DLD1 (cell line): Measurements from ENCODE around the gene GYG2.

Experiments
- in situ Hi-C: cut with HindIII; loops from 2 replicates; pipeline ENCODE4 v1.10.0; 2017; ENCODE audit warnings: low sequenced_read_pairs

The GYG2 gene

GRCh38 chrX:2812161-2812907, 16.4 kb upstream of the GYG2 start:
- in situ Hi-C loops = loop anchor here (25.0 kb wide), 1 partner anchor 125 kb away; the partner anchor contains the start of gene CD99

- in situ Hi-C loops = loop anchor here (25.0 kb wide), 1 partner anchor 130 kb away; the partner anchor contains the start of gene CD99
Observed at GRCh38 chrX:2817036-2817435, 11.7 kb upstream of the GYG2 start.

GRCh38 chrX:2819345-2820135, 9.2 kb upstream of the GYG2 start:
- in situ Hi-C loops = loop anchor here (25.0 kb wide), 1 partner anchor 132 kb away; the partner anchor contains the start of gene CD99

GRCh38 chrX:2820136-2820771, 8.5 kb upstream of the GYG2 start:
- in situ Hi-C loops = loop anchor here (25.0 kb wide), 1 partner anchor 133 kb away; the partner anchor contains the start of gene CD99

- in situ Hi-C loops = loop anchor here (25.0 kb wide), 1 partner anchor 137 kb away; the partner anchor contains the start of gene CD99
Observed at GRCh38 chrX:2823795-2824386, 4.8 kb upstream of the GYG2 start.

- in situ Hi-C loops = loop anchor here (25.0 kb wide), 1 partner anchor 138 kb away; the partner anchor contains the start of gene CD99
Observed at GRCh38 chrX:2824886-2825285, 3.8 kb upstream of the GYG2 start.

- in situ Hi-C loops = no loop called here
Observed at GRCh38 chrX:2828959-2829411, 255 bp downstream of the GYG2 start.

- in situ Hi-C loops = no loop called here
Observed at GRCh38 chrX:2829469-2830246, 928 bp downstream of the GYG2 start.

- in situ Hi-C loops = no loop called here
Observed at GRCh38 chrX:2831471-2832228, 2.9 kb downstream of the GYG2 start.

GRCh38 chrX:2837961-2838360, 9.2 kb downstream of the GYG2 start:
- in situ Hi-C loops = no loop called here

- in situ Hi-C loops = no loop called here
Observed at GRCh38 chrX:2840961-2841360, 12.2 kb downstream of the GYG2 start.

- in situ Hi-C loops = no loop called here
Observed at GRCh38 chrX:2841537-2841936, 12.8 kb downstream of the GYG2 start.

- in situ Hi-C loops = no loop called here
Observed at GRCh38 chrX:2846992-2847391, 18.3 kb downstream of the GYG2 start.

GRCh38 chrX:2848871-2849301, 20.2 kb downstream of the GYG2 start:
- in situ Hi-C loops = no loop called here

- in situ Hi-C loops = no loop called here
Observed at GRCh38 chrX:2854918-2855317, 26.2 kb downstream of the GYG2 start.

GRCh38 chrX:2855761-2856160, 27.0 kb downstream of the GYG2 start:
- in situ Hi-C loops = no loop called here

- in situ Hi-C loops = no loop called here
Observed at GRCh38 chrX:2857566-2857965, 28.8 kb downstream of the GYG2 start.

GRCh38 chrX:2859197-2859797, 30.6 kb downstream of the GYG2 start:
- in situ Hi-C loops = no loop called here

GRCh38 chrX:2862404-2862803, 33.7 kb downstream of the GYG2 start:
- in situ Hi-C loops = no loop called here
